MCF 10A (cell line): Measurements from ENCODE around the gene PARD3B. TPM values are rescaled to one million over a fixed set of nuclear protein-coding genes. Genes with fewer than 3 reads are reported as not detected.

Experiments
- BruUV-seq: library from RNA; stranded (reverse); fragments of 400-500 nt; replicated peaks from 2 replicates; lab custom pipeline; 2021; lab: Mats Ljungman, UMichigan
- CTCF ChIA-PET: fragments of 300-600 bp; sonication (Branson Sonifier 250); formaldehyde crosslinking; extraction: SDS; loops from one replicate; lab custom pipeline; 2021; ENCODE audit warnings: antibody characterized with exemption, inconsistent platforms; lab: Yijun Ruan, JAX
- POLR2A ChIA-PET: fragments of 300-600, 350-650 bp; sonication (Branson Sonifier 250); formaldehyde crosslinking; extraction: SDS; loops from one replicate; lab custom pipeline; 2020; ENCODE audit warnings: antibody characterized with exemption, inconsistent platforms; lab: Yijun Ruan, JAX
- DNase-seq: peaks from one replicate; pipeline ENCODE4 v3.0.0-alpha.2; 2018; ENCODE audit not compliant: unreplicated experiment
- H3K27ac Mint-ChIP-seq: one replicate; pipeline ENCODE4 v1.8.0; 2022; ENCODE audit warnings: mild to moderate bottlenecking, low read depth, mixed read lengths; ENCODE audit not compliant: unreplicated experiment
- H3K27me3 Mint-ChIP-seq: one replicate; pipeline ENCODE4 v1.8.0; 2022; ENCODE audit warnings: mixed read lengths; ENCODE audit not compliant: insufficient read depth, unreplicated experiment
- H3K36me3 Mint-ChIP-seq: one replicate; pipeline ENCODE4 v1.8.0; 2022; ENCODE audit warnings: mild to moderate bottlenecking, moderate library complexity, mixed read lengths; ENCODE audit not compliant: insufficient read depth, unreplicated experiment
- H3K4me1 Mint-ChIP-seq: one replicate; pipeline ENCODE4 v1.8.0; 2022; ENCODE audit warnings: mixed read lengths; ENCODE audit not compliant: insufficient read depth, unreplicated experiment
- H3K4me3 Mint-ChIP-seq: one replicate; pipeline ENCODE4 v1.8.0; 2022; ENCODE audit warnings: mild to moderate bottlenecking, moderate library complexity, mixed read lengths; ENCODE audit not compliant: unreplicated experiment
- H3K9me3 Mint-ChIP-seq: one replicate; pipeline ENCODE4 v1.8.0; 2022; ENCODE audit warnings: mixed read lengths; ENCODE audit not compliant: unreplicated experiment
- intact Hi-C: fragments of 100-400 bp; cut with micrococcal nuclease; formaldehyde crosslinking; loops from 2 replicates; pipeline ENCODE4 v1.14.1; 2022
- total RNA-seq: library from RNA; stranded (reverse); gene quantifications from 2 replicates; pipeline ENCODE4 v1.2.3, GENCODE V29; 2022
- TF ChIP-seq, protein P1 (sequence below): fragments of 200-600 bp; IDR thresholded peaks from one replicate; pipeline ENCODE4 v1.8.0; 2022; ENCODE audit warnings: antibody characterized with exemption, mild to moderate bottlenecking; ENCODE audit not compliant: unreplicated experiment

PARD3B gene
- total RNA-seq, 1 experiment from 2014 or later: 11.6 TPM

DNA sequence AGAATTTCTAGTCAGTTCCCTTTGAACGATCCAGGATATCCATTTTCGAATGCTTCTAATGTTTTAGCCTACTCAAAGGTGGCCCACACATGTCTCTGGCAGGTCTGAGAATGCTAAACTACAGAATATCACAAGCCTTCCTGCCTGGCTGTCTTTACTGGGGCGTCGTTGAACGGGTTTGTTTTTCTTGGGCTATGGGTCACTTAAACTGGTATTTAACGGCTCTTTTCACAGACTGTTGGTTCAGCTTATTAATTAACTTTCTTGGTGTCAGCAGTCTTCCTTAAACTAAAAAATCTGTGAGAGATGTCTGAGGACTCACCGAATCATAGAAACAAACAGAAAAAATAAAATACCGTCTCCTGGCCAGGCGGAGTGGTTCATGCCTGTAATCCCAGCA, 573.9 kb downstream of the PARD3B start:
- Mint-ChIP-seq H3K36me3 (peaks cover 10% of the 10 kb centered on the region), H3K4me1 (no peaks in the 10 kb centered on the region), H3K9me3 (no peaks in the 10 kb centered on the region), H3K27ac (no peak overlapping the region), H3K27me3 (no peaks in the 10 kb centered on the region), H3K4me3 (no peak overlapping the region)
- TF ChIP-seq, protein P1, sequence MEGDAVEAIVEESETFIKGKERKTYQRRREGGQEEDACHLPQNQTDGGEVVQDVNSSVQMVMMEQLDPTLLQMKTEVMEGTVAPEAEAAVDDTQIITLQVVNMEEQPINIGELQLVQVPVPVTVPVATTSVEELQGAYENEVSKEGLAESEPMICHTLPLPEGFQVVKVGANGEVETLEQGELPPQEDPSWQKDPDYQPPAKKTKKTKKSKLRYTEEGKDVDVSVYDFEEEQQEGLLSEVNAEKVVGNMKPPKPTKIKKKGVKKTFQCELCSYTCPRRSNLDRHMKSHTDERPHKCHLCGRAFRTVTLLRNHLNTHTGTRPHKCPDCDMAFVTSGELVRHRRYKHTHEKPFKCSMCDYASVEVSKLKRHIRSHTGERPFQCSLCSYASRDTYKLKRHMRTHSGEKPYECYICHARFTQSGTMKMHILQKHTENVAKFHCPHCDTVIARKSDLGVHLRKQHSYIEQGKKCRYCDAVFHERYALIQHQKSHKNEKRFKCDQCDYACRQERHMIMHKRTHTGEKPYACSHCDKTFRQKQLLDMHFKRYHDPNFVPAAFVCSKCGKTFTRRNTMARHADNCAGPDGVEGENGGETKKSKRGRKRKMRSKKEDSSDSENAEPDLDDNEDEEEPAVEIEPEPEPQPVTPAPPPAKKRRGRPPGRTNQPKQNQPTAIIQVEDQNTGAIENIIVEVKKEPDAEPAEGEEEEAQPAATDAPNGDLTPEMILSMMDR: no peak
- no TSS peak for BruUV-seq
- CTCF ChIA-PET: no interaction called here
- no peak for DNase-seq
- intact Hi-C loops: no loop called here
- POLR2A ChIA-PET: no interaction called here

GRCh38 chr2:205128726-205129125, 583.5 kb downstream of the PARD3B start:
- CTCF ChIA-PET: interaction anchor here (0.7 kb wide), 1 partner anchor 983 kb away, joined by 3 read pairs; no protein-coding TSS in a partner anchor
- no peaks in the 10 kb centered on the region for H3K4me1 Mint-ChIP-seq
- no TSS peak for BruUV-seq
- intact Hi-C loops: no loop called here
- DNase-seq: no peak
- H3K27ac Mint-ChIP-seq: no peak overlapping the region
- TF ChIP-seq, protein P1: no peak
- POLR2A ChIA-PET: no interaction called here
- H3K36me3 Mint-ChIP-seq: no peaks in the 10 kb centered on the region
- H3K9me3 Mint-ChIP-seq: no peaks in the 10 kb centered on the region
- no peak overlapping the region for H3K4me3 Mint-ChIP-seq
- no peaks in the 10 kb centered on the region for H3K27me3 Mint-ChIP-seq

GRCh38 chr2:205129531-205129930, 584.3 kb downstream of the PARD3B start:
- TF ChIP-seq, protein P1: no peak
- BruUV-seq: no TSS peak
- intact Hi-C loops: no loop called here
- CTCF ChIA-PET: no interaction called here
- Mint-ChIP-seq H3K36me3 (no peaks in the 10 kb centered on the region), H3K27me3 (no peaks in the 10 kb centered on the region), H3K9me3 (no peaks in the 10 kb centered on the region), H3K4me1 (no peaks in the 10 kb centered on the region), H3K4me3 (no peak overlapping the region), H3K27ac (no peak overlapping the region)
- POLR2A ChIA-PET: no interaction called here
- no peak for DNase-seq

GRCh38 chr2:205130111-205130829, 585.0 kb downstream of the PARD3B start:
- H3K27me3 Mint-ChIP-seq: no peaks in the 10 kb centered on the region
- intact Hi-C loops: no loop called here

More at GRCh38 chr2:205130111-205130829, 585.0 kb downstream of the PARD3B start:
- H3K36me3 Mint-ChIP-seq: no peaks in the 10 kb centered on the region
- POLR2A ChIA-PET: no interaction called here
- H3K27ac Mint-ChIP-seq: no peak overlapping the region
- H3K4me1 Mint-ChIP-seq: no peaks in the 10 kb centered on the region
- no peaks in the 10 kb centered on the region for H3K9me3 Mint-ChIP-seq
- H3K4me3 Mint-ChIP-seq: no peak overlapping the region
- BruUV-seq: no TSS peak
- TF ChIP-seq, protein P1: no peak
- CTCF ChIA-PET: no interaction called here
- DNase-seq: no peak
